Fibroblast of lung (primary cell): ENCODE measurements around the gene ZNF512. TPM values are rescaled to one million over a fixed set of nuclear protein-coding genes. Genes with fewer than 3 reads are reported as not detected.

Experiments used
- DNase-seq, 2 donors: peaks; one replicate each; pipeline versions ENCODE4 v3.0.0 to v3.0.0-alpha.2; 2010; ENCODE audit warnings: low read depth in 2 of 2
- H2AFZ ChIP-seq: 2 replicates; pipeline ENCODE4 v1.5.1; 2012; ENCODE audit warnings: low read length, control low read depth, inconsistent platforms
- H3K27ac ChIP-seq: 2 replicates; pipeline ENCODE4 v1.5.1; 2011; ENCODE audit warnings: low read length, control low read depth; ENCODE audit not compliant: insufficient read depth
- H3K27me3 ChIP-seq: 2 replicates; pipeline ENCODE4 v1.5.1; 2011; ENCODE audit warnings: mild to moderate bottlenecking, low read length; ENCODE audit not compliant: control insufficient read depth, insufficient read depth
- H3K36me3 ChIP-seq: 2 replicates; pipeline ENCODE4 v1.5.1; 2011; ENCODE audit warnings: low read length; ENCODE audit not compliant: control insufficient read depth, insufficient read depth
- H3K4me1 ChIP-seq: 2 replicates; pipeline ENCODE4 v1.5.1; 2011; ENCODE audit warnings: low read length; ENCODE audit not compliant: control insufficient read depth, insufficient read depth; ENCODE audit errors: extremely low read depth
- H3K4me2 ChIP-seq: 2 replicates; pipeline ENCODE4 v1.5.1; 2011; ENCODE audit warnings: low read length, control low read depth; ENCODE audit not compliant: insufficient read depth; ENCODE audit errors: extremely low read depth
- H3K4me3 ChIP-seq, 4 experiments: fragments of 200-600 bp in 1 of 4; sonication (generic) in 1 of 4; replicated peaks in 1 of 4; 2 replicates each; pipeline ENCODE4 v1.5.1; 2011 to 2016; ENCODE audit warnings: low read length in 4 of 4, low read depth in 3 of 4, mild to moderate bottlenecking in 3 of 4, control low read depth in 2 of 4, inconsistent platforms in 1 of 4, mixed read lengths in 1 of 4; ENCODE audit not compliant: insufficient read depth in 1 of 4; ENCODE audit errors: control extremely low read depth in 1 of 4
- H3K79me2 ChIP-seq: 2 replicates; pipeline ENCODE4 v1.5.1; 2012; ENCODE audit warnings: mild to moderate bottlenecking, low read length, inconsistent platforms; ENCODE audit not compliant: control insufficient read depth, insufficient read depth
- H3K9ac ChIP-seq: 2 replicates; pipeline ENCODE4 v1.5.1; 2011; ENCODE audit warnings: mild to moderate bottlenecking, low read length, control low read depth; ENCODE audit not compliant: insufficient read depth
- H3K9me3 ChIP-seq: 2 replicates; pipeline ENCODE4 v1.5.1; 2012; ENCODE audit warnings: low read depth, low read length; ENCODE audit not compliant: control insufficient read depth, insufficient read depth
- H4K20me1 ChIP-seq: 2 replicates; pipeline ENCODE4 v1.5.1; 2011; ENCODE audit warnings: low read length; ENCODE audit not compliant: control insufficient read depth, insufficient read depth; ENCODE audit errors: extremely low read depth
- EZH2 ChIP-seq: IDR thresholded peaks from 2 replicates; pipeline ENCODE4 v1.5.1; 2012; ENCODE audit warnings: low read length, control low read depth, mild to moderate bottlenecking; ENCODE audit errors: missing control alignments
- polyA plus RNA-seq, 2 donors: library from polyadenylated mRNA; depleted of rRNA in 1 of 2; stranded (reverse) in 1 of 2; unstranded in 1 of 2; fragments of >200 nt; gene quantifications; 2 replicates each; pipeline ENCODE4 v1.2.1, GENCODE V29; 2011 to 2012; ENCODE audit warnings: missing spikeins in 1 of 2
- total RNA-seq: library from RNA; depleted of rRNA; stranded (reverse); fragments of >200 nt; gene quantifications from 2 replicates; pipeline ENCODE4 v1.2.1, GENCODE V29; 2014
- TF ChIP-seq, protein P1 (sequence below), 2 donors: IDR thresholded peaks in 1 of 2; conservative IDR thresholded peaks in 1 of 2; 1 replicate in 1 of 2; 2 replicates in 1 of 2; pipeline ENCODE4 v1.5.1; 2011 to 2012; ENCODE audit warnings: low read length in 2 of 2, control low read depth in 1 of 2, inconsistent platforms in 1 of 2, low read depth in 1 of 2, mild to moderate bottlenecking in 1 of 2

ZNF512 gene
- total and polyA plus RNA-seq, 2 donors (not counting 1 experiment from before 2014, with no cell fraction given) = 23.6 to 36.6 TPM

DNA sequence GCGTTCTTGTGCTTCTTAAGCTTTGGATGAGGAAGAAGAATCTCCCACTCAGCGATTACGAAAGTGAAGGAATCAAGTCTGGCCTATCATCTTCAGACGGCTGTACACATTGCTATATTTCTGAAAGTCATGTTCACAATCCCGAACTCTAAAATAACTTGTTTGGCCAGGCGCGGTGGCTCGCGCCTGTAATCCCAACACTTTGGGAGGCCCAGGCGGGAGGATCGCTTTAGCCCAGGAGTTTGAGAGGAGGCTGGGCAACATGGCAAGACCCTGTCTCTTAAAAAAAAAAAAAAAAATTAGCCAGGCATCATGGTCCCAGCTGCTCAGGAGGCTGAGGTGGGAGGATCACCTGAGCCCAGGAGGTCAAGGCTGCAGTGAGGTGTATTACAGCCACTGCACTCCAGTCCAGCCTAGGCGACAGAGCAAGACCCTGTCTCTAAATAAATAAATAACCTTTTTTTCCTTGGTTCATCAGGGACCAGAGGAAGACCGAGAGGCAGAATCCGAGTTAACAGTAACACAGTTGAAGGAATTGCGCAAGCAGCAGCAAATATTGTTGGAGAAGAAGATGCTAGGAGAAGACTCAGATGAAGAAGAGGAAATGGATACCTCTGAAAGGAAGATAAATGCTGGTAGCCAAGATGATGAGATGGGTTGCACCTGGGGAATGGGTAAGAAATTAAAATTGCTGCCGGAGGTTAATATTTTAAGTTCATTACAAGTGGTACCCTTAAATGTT lies 82.0 kb downstream of the ZNF512 start:
- H3K4me1 ChIP-seq = peaks cover 11% of the 10 kb centered on the region
- no peaks in the 10 kb centered on the region for H3K27me3 ChIP-seq
- DNase-seq = no peak
- no peak for TF ChIP-seq EZH2
- peak overlapping the region; percentile 88 to 99 (median 95) for H3K4me3 ChIP-seq
- peak overlapping the region; percentile 97 for H3K27ac ChIP-seq
- peak overlapping the region; percentile 100 for H2AFZ ChIP-seq
- H3K9ac ChIP-seq = peak overlapping the region; percentile 94
- H3K79me2 ChIP-seq = peaks cover 32% of the 10 kb centered on the region
- peak overlapping the region; percentile 100 for H3K4me2 ChIP-seq
- peaks cover 6% of the 10 kb centered on the region for H3K36me3 ChIP-seq
- H3K9me3 ChIP-seq = no peaks in the 10 kb centered on the region
- H4K20me1 ChIP-seq = no peaks in the 10 kb centered on the region

DNA sequence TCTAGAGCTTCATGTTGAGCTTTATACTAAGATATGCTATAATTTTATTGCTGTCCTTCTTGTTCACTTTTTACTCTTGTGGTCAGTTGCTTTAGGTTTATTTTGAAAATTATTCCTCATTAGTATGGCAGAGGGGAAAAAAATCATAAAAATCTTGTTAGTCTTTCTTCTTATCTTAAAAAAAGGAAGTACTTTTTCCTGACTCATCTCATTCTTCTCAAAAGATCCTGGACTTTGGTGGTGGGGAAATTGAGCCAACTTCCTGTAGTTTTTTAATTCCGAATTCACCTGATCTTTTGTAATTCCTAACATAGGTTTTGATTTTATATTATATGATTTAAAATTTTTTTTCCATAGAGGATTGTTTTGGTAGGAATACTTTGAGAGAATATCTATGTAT lies 84.6 kb downstream of the ZNF512 start:
- Histone ChIP-seq H3K4me1 (peaks cover 8% of the 10 kb centered on the region), H3K27ac (no peak overlapping the region), H3K9ac (no peak overlapping the region), H3K79me2 (peaks cover 29% of the 10 kb centered on the region), H3K36me3 (peaks cover 2% of the 10 kb centered on the region), H2AFZ (no peak overlapping the region), H3K9me3 (no peaks in the 10 kb centered on the region), H4K20me1 (no peaks in the 10 kb centered on the region), H3K4me2 (no peak overlapping the region), H3K27me3 (no peaks in the 10 kb centered on the region), H3K4me3 (no peak overlapping the region)
- no peak for DNase-seq
- TF ChIP-seq, protein P1, sequence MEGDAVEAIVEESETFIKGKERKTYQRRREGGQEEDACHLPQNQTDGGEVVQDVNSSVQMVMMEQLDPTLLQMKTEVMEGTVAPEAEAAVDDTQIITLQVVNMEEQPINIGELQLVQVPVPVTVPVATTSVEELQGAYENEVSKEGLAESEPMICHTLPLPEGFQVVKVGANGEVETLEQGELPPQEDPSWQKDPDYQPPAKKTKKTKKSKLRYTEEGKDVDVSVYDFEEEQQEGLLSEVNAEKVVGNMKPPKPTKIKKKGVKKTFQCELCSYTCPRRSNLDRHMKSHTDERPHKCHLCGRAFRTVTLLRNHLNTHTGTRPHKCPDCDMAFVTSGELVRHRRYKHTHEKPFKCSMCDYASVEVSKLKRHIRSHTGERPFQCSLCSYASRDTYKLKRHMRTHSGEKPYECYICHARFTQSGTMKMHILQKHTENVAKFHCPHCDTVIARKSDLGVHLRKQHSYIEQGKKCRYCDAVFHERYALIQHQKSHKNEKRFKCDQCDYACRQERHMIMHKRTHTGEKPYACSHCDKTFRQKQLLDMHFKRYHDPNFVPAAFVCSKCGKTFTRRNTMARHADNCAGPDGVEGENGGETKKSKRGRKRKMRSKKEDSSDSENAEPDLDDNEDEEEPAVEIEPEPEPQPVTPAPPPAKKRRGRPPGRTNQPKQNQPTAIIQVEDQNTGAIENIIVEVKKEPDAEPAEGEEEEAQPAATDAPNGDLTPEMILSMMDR (conservative IDR thresholded peaks at IDR 0.05 in 1 of 2, IDR thresholded peaks at IDR 0.05 in 1 of 2; ENCODE audit: low read depth in 1 of 2, low read length in 2 of 2) = no peak
- no peak for TF ChIP-seq EZH2

DNA sequence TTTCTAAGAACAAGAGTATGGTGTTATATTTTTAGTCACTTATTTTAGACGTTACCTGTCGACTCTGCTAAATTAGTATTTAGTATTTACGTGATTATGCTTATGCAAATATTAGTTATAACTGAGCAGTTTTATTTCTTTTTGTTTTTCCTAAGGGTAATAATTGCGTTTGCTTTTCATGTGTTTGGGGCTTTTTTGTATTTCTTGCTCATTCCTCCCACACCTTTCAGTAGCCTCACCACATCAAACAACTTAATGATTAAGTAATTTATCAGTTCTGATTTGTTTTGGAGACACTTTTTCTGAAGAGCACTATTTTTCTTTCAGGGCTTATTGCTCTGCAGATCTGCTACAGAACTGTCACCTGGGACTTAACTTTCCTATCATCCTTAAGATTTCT lies 88.4 kb downstream of the ZNF512 start:
- Histone ChIP-seq H4K20me1 (no peaks in the 10 kb centered on the region), H3K4me2 (no peak overlapping the region), H3K4me1 (no peaks in the 10 kb centered on the region), H3K27me3 (no peaks in the 10 kb centered on the region), H3K79me2 (no peaks in the 10 kb centered on the region), H3K9me3 (no peaks in the 10 kb centered on the region), H3K9ac (no peak overlapping the region), H3K4me3 (no peak overlapping the region), H3K27ac (no peak overlapping the region), H2AFZ (no peak overlapping the region), H3K36me3 (peaks cover 2% of the 10 kb centered on the region)
- DNase-seq = no peak
- TF ChIP-seq, protein P1 (conservative IDR thresholded peaks at IDR 0.05 in 1 of 2, IDR thresholded peaks at IDR 0.05 in 1 of 2; ENCODE audit: low read depth in 1 of 2, low read length in 2 of 2) = no peak
- no peak for TF ChIP-seq EZH2

Other genes with a start within 250 kb of the ZNF512 start
- 18.2 and 19.2 TPM in 2 replicates for gene GTF3C2, start 226.3 kb upstream of the ZNF512 start, total RNA-seq
- gene GTF3C2, start 226.3 kb upstream of the ZNF512 start, polyA plus RNA-seq = 30.2 and 41.8 TPM in 2 replicates
- 28.6 and 28.8 TPM in 2 replicates for gene EIF2B4, start 212.7 kb upstream of the ZNF512 start, total RNA-seq
- 29.8 and 41.2 TPM in 2 replicates for gene EIF2B4, start 212.7 kb upstream of the ZNF512 start, polyA plus RNA-seq
- 152 and 155 TPM in 2 replicates for gene SNX17, start 212.4 kb upstream of the ZNF512 start, total RNA-seq
- 118 and 134 TPM in 2 replicates for gene SNX17, start 212.4 kb upstream of the ZNF512 start, polyA plus RNA-seq
- 7.7 and 8.4 TPM in 2 replicates for gene ZNF513, start 202.3 kb upstream of the ZNF512 start, total RNA-seq
- gene ZNF513, start 202.3 kb upstream of the ZNF512 start, polyA plus RNA-seq = 7.0 and 7.4 TPM in 2 replicates
- gene PPM1G, start 173.5 kb upstream of the ZNF512 start, total RNA-seq = 63.4 and 67.0 TPM in 2 replicates
- gene PPM1G, start 173.5 kb upstream of the ZNF512 start, polyA plus RNA-seq = 54.7 and 85.4 TPM in 2 replicates
- 68.1 and 77.5 TPM in 2 replicates for gene NRBP1, start 154.4 kb upstream of the ZNF512 start, total RNA-seq
- gene NRBP1, start 154.4 kb upstream of the ZNF512 start, polyA plus RNA-seq = 169 and 192 TPM in 2 replicates
- 0.33 TPM in 1 of 2 replicates, not detected in the other for gene KRTCAP3, start 140.7 kb upstream of the ZNF512 start, total RNA-seq
- gene KRTCAP3, start 140.7 kb upstream of the ZNF512 start, polyA plus RNA-seq = 0.12 and 0.22 TPM in 2 replicates
- 28.5 and 33.0 TPM in 2 replicates for gene IFT172, start 93.3 kb upstream of the ZNF512 start, total RNA-seq
- 10.9 and 11.2 TPM in 2 replicates for gene IFT172, start 93.3 kb upstream of the ZNF512 start, polyA plus RNA-seq
- gene FNDC4, start 87.8 kb upstream of the ZNF512 start, total RNA-seq = 12.8 and 18.3 TPM in 2 replicates
- gene FNDC4, start 87.8 kb upstream of the ZNF512 start, polyA plus RNA-seq = 9.6 and 15.2 TPM in 2 replicates
- gene GCKR, start 86.2 kb upstream of the ZNF512 start, total RNA-seq = 0.26 and 0.50 TPM in 2 replicates
- gene GCKR, start 86.2 kb upstream of the ZNF512 start, polyA plus RNA-seq = 0.16 and 0.35 TPM in 2 replicates
- gene CCDC121, start 46.0 kb downstream of the ZNF512 start, total RNA-seq = 1.8 and 2.0 TPM in 2 replicates
- 1.4 and 1.5 TPM in 2 replicates for gene CCDC121, start 46.0 kb downstream of the ZNF512 start, polyA plus RNA-seq
- 29.5 and 34.5 TPM in 2 replicates for gene GPN1, start 46.0 kb downstream of the ZNF512 start, total RNA-seq
- 60.9 and 65.1 TPM in 2 replicates for gene GPN1, start 46.0 kb downstream of the ZNF512 start, polyA plus RNA-seq
- 18.5 and 27.2 TPM in 2 replicates for gene SUPT7L, start 80.6 kb downstream of the ZNF512 start, total RNA-seq
- gene SUPT7L, start 80.6 kb downstream of the ZNF512 start, polyA plus RNA-seq = 28.5 and 29.9 TPM in 2 replicates
- gene SLC4A1AP, start 80.8 kb downstream of the ZNF512 start, total RNA-seq = 25.2 and 28.4 TPM in 2 replicates
- gene SLC4A1AP, start 80.8 kb downstream of the ZNF512 start, polyA plus RNA-seq = 15.2 and 17.7 TPM in 2 replicates
- 64.5 and 85.9 TPM in 2 replicates for gene MRPL33, start 188.7 kb downstream of the ZNF512 start, total RNA-seq
- 144 and 178 TPM in 2 replicates for gene MRPL33, start 188.7 kb downstream of the ZNF512 start, polyA plus RNA-seq